CD4-positive, alpha-beta T cell treated with Interleukin-10 for 1 hour (primary cell): ENCODE measurements around the gene TTLL8.
"Not testable (repeated sequence)": the region's sequence is repeated elsewhere in the genome, so short reads cannot be mapped to it uniquely, and the experiment has no call there.

ENCODE experiments used
- DNase-seq: peaks from one replicate; pipeline ENCODE4 v3.0.0-alpha.2; 2020

Gene TTLL8

DNA sequence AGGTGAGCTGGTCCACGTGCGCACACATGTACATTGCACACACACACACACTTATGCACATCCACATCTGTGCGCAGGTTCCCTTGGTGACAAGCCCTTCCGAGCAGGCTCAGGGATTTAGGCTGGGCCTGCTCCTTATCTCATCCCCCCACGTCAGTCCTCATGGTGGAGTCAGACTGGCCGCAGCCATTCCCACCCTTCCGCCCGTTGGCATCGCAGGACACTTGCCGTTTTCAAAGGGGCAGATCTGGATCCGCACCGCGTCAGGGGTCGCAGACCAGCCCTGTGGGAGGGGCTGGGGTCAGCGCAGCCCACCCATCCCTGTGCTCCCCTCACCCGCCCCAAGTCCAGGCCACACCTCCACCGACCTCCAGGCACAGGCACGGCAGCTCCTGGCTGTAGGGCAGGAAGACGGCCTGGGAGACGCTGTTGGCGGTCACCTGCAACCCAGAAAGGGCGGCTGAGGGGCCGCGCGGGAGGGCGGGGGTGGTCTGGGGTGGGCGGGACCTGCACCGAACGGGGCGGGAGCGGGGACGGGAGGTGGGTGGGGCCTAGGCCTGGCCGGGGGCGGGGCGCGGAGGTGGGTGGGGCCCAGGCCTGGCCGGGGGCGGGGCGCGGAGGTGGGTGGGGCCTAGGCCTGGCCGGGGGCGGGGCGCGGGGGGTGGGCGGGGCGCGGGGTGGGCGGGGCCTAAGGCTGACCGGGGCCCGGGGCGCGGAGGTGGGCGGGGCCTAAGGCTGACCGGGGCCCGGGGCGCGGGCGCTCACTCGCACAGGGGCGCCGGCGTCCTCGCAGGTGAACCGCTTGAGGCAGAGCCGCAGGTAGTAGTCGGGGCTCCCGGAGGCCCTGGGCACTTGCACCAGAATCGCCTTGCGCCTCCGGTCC, 58.8 kb downstream of the TTLL8 start:
- no peak for DNase-seq

GRCh38 chr22:49998718-49999062, 59.4 kb downstream of the TTLL8 start:
- DNase-seq: no peak

- DNase-seq: no peak
Observed at GRCh38 chr22:49997932-49998717, 60.0 kb downstream of the TTLL8 start.

GRCh38 chr22:49997251-49997599, 60.9 kb downstream of the TTLL8 start:
- DNase-seq: no peak

- no peak for DNase-seq
Observed at GRCh38 chr22:49996518-49997250, 61.4 kb downstream of the TTLL8 start.

DNA sequence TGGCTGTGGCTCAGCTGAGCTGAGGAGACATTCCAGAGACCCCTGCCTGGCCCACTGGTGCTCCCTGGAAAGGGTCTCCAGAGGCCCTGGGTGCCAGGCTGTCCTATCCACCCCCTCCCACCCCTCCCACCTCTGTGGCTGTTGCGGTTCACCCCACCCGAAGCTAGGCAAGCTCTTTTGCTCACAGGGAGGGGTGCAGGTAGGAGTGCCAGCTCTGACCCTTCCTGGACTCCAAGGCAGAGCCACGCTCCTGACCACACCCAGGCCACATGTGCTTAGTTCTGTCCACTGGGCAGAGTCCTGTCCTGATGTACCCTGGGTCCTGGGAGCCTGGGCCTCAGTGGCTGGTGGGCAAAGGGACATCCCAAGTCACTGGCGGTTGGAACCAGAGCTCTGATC, 62.0 kb downstream of the TTLL8 start:
- DNase-seq: no peak

GRCh38 chr22:49995361-49996118, 62.6 kb downstream of the TTLL8 start:
- DNase-seq: no peak

- no peak for DNase-seq
Observed at GRCh38 chr22:49995041-49995360, 63.1 kb downstream of the TTLL8 start.

DNA sequence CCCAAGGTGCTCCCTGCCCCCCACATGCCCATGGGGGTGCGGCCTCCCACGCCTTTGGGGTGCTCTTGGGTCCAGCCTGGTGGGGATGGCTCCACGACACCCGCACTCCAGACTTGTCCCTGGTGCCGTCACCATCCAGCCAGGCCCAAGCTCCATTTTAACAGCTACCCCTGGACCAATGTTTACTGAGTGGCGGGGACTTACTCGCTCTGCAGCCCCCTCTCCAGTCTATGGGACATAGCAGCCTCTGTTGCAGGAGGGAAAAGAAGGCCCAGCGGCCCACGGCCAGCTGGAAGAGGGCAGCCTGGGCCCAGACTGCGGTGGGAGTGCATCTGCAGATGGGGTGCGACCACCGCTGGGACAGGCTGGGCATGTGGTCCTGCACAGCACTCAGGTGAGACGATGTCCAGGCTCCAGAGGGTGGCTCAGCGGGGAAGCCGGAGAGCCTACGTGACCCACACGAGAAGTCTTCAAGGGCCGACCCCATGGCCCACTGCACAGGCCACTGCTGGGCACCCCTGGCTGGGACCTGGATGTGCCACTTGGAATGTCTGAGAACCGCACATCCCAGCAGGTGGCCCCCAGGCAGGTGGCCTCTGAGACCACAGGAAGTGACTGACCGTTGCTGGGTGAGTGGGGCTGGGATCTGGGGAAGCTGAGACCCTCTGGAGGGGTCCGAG, 63.6 kb downstream of the TTLL8 start:
- DNase-seq: no peak

- no peak for DNase-seq
Observed at GRCh38 chr22:49993649-49994360, 64.3 kb downstream of the TTLL8 start.

DNA sequence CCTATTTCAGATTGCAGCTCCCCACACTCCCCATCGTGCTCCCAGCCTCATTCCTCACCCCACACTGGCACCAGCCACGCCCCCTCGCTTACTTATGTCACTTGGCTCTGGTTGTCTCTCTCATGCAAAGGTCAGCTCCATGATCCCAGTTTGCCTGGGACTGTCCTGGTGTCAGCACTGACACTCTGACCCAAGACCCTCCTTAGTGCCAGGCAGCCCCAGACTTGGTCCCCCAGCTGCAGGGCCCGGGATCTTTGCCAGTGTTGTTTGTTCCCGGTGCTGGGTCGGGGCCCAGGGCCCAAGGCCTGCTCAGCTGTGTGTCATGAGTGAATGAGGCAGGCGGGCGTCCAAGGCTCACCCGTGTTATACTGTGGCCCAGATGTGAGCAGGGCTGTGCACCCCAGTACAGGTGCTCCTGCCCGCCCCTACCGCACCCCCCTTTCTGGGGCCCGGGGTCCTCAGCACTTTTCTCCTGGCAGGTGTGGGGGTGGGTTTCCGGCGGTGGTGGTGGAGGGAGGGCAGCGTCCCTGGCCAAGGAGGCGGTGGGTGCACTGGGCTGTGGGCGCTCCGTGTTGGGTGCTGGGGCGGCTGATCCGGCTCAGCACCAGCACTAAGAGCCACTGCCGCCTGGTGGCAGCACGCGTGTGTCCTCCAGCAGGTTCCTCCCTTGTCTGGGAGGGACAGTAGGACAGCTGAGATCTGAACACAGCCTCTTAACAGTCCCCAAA, 65.0 kb downstream of the TTLL8 start:
- DNase-seq: peak; percentile 77

DNA sequence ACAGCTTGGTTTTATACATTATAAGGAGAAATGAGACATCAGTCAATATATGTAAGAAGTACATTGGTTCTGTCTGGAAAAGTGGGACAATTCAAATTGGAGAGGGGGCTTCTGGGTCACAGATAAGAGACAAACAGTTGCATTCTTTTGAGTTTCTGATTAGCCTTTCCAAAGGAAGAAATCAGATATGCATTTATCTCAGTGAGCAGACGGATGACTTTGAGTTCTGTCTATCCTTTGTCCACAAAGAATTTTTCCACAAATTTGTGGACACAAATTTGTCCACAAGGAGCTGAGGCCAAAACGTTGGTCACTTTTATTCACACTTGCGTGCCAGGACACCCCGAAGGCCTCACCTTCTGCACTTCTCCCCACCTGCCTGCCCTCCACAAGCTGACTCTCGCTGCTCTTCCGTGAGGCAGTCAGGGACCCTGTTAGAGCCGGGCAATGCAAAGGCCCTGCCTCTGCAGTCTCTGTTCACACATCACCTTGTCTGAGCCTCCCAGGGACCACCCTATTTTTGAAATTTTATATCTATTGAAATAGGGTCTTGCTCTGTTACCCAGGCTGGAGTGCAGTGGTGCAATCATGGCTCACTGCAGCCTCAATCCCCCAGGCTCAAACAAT, 66.1 kb downstream of the TTLL8 start:
- DNase-seq: no peak

DNA sequence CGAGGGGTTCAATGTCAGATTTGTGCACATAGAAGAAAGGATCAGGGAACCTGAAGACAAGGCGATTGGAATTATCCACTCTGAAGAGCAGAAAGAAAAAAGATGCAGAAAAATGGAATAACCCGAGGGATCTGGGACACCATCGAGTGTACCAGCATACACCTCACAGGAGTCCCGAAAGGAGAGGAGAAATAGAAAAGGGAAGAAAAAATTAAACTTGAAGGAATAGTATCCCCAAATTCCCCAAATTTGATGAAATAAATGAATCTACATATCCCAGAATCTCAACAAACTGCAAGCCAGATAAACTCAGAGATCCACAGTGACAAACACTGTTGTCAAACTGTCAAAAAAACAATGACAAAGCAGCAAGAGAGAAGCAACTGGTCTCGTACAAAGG, 66.9 kb downstream of the TTLL8 start:
- DNase-seq: no peak

DNA sequence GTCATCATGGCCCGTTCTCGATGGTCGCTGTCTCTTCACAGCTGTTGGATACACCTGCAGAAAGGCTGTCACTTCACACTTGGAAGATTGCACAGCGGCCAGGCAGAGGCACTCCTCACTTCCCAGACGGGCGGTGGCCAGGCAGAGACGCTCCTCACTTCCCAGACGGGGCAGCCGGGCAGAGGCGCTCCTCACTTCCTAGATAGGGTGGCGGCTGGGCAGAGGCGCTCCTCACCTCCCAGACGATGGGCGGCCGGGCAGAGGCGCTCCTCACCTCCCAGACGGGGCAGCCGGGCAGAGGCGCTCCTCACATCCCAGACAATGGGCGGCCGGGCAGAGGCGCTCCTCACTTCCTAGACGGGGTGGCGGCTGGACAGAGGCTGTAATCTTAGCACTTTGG, 68.3 kb downstream of the TTLL8 start:
- not testable (repeated sequence) for DNase-seq

DNA sequence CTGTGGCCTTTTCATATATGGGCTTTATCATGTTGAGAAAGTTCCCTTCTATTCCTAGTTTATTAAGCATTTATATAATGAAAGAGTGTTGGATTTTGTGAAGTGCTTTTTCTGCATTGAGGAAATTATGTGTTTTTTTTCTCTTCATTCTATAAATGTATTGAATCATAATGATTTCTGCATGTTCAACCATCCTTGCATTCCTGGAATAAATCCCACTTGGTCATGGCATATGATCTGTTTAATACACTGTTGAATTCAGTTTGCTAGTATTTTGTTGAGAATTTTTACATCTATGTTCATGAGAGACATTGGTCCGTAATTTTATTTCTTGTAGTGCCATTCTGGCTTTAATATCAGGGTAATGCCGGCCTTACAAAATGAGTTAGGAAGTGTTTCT, 71.8 kb downstream of the TTLL8 start:
- DNase-seq: no peak

DNA sequence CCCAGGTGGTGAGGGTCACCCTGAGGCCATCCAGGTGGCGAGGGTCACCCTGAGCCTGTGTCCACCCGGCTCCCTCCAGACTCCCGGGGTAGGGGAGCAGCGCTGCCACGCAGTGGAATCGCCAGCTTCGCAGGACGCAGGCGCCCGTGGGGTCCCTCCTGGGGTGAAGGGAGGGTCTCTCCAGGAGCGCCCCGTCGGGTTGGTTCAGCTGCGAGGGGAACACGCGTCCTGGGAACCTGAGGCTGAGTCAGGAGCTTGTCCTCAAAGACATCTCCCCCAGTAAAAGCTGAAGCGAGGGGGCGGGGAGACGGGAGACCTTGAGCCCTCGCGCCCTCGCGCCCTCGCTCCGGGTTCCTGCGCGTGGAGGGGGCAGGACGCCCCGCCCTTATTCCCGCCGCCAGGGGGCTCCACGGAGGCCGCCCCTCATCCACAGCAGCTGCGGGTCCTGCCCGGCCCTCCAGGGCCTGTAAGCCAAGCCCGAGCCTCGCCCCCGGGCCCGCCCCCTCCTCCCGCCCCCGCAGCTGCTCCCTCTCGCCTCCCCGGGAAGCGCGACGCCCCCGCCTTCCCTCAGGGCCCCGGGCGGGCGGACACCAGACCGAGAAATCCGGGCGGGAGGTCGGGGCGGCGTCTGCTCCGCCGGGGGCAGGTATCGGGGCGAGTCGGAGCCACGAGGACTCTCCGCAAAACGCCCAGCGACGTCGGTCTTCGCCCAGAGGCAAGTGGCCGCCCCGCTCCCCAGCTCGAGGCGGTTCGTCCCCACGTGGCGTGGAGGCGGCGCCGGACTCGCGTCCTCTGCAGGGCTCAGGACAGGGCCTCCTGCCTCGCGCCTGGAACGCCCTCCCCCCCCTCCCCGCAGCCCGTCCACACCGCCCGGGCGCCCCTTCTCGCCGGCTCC, 74.7 kb downstream of the TTLL8 start:
- peak; percentile 64 for DNase-seq

DNA sequence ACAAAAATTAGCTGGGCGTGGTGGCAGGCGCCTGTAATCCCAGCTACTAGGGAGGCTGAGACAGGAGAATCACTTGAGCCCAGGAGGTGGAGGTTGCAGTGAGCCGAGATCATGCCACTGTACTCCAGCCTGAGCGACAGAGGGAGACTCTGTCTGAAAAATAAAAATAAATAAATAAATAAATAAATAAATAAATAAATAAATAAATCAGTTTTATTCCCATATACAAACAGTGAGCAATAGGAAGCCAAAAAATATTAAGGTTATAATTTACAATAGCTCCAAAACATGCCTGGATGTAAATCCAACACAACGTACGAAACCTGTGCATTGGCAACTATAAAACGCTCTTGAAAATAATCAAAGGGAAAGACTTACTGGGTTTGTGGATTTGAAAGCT, 76.3 kb downstream of the TTLL8 start:
- not testable (repeated sequence) for DNase-seq

DNA sequence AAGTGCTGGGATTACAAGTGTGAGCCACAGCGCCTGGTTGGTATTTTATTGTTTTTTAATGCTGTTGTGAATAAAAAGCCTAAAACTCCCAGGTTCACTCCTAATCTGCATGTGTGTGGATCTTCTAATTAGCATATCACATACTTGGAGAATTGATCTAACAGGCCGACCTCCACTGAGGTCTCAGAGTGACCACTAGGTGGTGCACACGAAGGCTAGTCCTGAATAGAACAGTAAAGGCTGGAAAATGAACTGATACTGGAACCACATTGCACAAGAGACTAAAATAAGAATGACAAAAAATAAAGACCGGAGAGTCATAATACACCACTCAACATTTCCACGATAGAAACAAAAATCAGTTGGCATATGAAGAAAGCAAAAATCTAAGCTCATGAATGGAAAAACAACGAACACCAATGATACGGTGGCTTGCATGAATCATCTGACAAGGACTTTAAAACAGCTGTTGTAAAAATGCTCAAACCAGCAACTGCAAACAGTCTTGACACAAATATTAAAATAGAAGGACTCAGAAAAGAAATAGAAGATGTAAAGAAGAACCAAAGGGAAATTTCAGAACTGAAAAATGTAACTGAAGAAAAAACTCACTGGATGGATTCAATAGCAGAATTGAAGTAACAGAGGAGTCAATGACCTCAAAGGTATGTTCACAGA, 78.4 kb downstream of the TTLL8 start:
- peak; percentile 56 for DNase-seq

- DNase-seq: no peak
Observed at GRCh38 chr22:49977578-49977977, 80.5 kb downstream of the TTLL8 start.
